Ishikawa (cell line): ENCODE data around the gene HSF2.

Source experiments
- CEBPB ChIP-seq: IDR thresholded peaks from 2 replicates; pipeline ENCODE4 v1.6.1; 2012
- CREB1 ChIP-seq: IDR thresholded peaks from 2 replicates; pipeline ENCODE4 v1.6.1; 2012; ENCODE audit warnings: low read depth
- EGR1 ChIP-seq: IDR thresholded peaks from 2 replicates; pipeline ENCODE4 v1.6.1; 2012
- EP300 ChIP-seq: IDR thresholded peaks from 2 replicates; pipeline ENCODE4 v1.6.1; 2012; ENCODE audit warnings: borderline replicate concordance
- FOXM1 ChIP-seq: IDR thresholded peaks from 2 replicates; pipeline ENCODE4 v1.6.1; 2012; ENCODE audit warnings: low read depth, borderline replicate concordance
- NFIC ChIP-seq: IDR thresholded peaks from 2 replicates; pipeline ENCODE4 v1.6.1; 2012
- RAD21 ChIP-seq: IDR thresholded peaks from 2 replicates; pipeline ENCODE4 v1.6.1; 2012; ENCODE audit warnings: low read depth
- TAF1 ChIP-seq: IDR thresholded peaks from 2 replicates; pipeline ENCODE4 v1.6.1; 2012; ENCODE audit warnings: low read depth, mild to moderate bottlenecking
- TCF12 ChIP-seq: IDR thresholded peaks from 2 replicates; pipeline ENCODE4 v1.6.1; 2012; ENCODE audit warnings: low read depth
- TEAD4 ChIP-seq: IDR thresholded peaks from 2 replicates; pipeline ENCODE4 v1.6.1; 2012
- YY1 ChIP-seq: IDR thresholded peaks from 2 replicates; pipeline ENCODE4 v1.6.1; 2012; ENCODE audit warnings: low read depth
- ZBTB7A ChIP-seq: IDR thresholded peaks from 2 replicates; pipeline ENCODE4 v1.6.1; 2012; ENCODE audit warnings: low read depth
- TF ChIP-seq, protein P1 (sequence below): IDR thresholded peaks from 2 replicates; pipeline ENCODE4 v1.6.1; 2012; ENCODE audit warnings: low read depth, mild to moderate bottlenecking
- TF ChIP-seq, protein P2 (sequence below): IDR thresholded peaks from 2 replicates; pipeline ENCODE4 v1.6.1; 2012
- TF ChIP-seq, protein P3 (sequence below): IDR thresholded peaks from 2 replicates; pipeline ENCODE4 v1.6.1; 2012

The HSF2 gene

GRCh38 chr6:122405417-122405816, 6.0 kb downstream of the HSF2 start:
- TF ChIP-seq, protein P1, sequence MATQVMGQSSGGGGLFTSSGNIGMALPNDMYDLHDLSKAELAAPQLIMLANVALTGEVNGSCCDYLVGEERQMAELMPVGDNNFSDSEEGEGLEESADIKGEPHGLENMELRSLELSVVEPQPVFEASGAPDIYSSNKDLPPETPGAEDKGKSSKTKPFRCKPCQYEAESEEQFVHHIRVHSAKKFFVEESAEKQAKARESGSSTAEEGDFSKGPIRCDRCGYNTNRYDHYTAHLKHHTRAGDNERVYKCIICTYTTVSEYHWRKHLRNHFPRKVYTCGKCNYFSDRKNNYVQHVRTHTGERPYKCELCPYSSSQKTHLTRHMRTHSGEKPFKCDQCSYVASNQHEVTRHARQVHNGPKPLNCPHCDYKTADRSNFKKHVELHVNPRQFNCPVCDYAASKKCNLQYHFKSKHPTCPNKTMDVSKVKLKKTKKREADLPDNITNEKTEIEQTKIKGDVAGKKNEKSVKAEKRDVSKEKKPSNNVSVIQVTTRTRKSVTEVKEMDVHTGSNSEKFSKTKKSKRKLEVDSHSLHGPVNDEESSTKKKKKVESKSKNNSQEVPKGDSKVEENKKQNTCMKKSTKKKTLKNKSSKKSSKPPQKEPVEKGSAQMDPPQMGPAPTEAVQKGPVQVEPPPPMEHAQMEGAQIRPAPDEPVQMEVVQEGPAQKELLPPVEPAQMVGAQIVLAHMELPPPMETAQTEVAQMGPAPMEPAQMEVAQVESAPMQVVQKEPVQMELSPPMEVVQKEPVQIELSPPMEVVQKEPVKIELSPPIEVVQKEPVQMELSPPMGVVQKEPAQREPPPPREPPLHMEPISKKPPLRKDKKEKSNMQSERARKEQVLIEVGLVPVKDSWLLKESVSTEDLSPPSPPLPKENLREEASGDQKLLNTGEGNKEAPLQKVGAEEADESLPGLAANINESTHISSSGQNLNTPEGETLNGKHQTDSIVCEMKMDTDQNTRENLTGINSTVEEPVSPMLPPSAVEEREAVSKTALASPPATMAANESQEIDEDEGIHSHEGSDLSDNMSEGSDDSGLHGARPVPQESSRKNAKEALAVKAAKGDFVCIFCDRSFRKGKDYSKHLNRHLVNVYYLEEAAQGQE = no peak
- TF ChIP-seq, protein P2, sequence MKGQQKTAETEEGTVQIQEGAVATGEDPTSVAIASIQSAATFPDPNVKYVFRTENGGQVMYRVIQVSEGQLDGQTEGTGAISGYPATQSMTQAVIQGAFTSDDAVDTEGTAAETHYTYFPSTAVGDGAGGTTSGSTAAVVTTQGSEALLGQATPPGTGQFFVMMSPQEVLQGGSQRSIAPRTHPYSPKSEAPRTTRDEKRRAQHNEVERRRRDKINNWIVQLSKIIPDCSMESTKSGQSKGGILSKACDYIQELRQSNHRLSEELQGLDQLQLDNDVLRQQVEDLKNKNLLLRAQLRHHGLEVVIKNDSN = no peak
- TF ChIP-seq ZBTB7A (no peak), FOXM1 (no peak), EGR1 (no peak), NFIC (no peak), CREB1 (no peak), TAF1 (no peak), TEAD4 (no peak), YY1 (no peak), RAD21 (no peak), CEBPB (no peak)

DNA sequence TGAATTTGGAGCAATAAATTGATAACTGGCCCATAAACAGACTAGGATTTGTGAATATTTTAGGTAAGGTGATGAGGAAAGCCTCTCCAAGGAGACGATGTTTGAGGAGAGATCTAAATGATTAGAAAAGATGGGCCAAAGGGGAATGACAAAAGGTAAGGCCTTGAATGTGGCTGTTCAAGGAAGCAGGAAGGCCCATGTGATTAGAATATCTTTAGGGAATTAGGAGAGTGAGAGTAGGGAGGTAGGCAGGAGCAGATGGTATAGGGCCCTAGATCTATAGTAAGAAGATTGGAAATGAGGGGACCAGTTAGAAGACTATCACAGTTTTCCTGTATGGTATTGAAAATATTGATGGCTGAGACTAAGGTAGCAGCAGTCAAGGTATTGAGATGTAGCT, 6.7 kb downstream of the HSF2 start:
- TF ChIP-seq TAF1 = no peak
- TF ChIP-seq EGR1 = no peak
- no peak for TF ChIP-seq NFIC
- TF ChIP-seq, protein P1 = no peak
- TF ChIP-seq TEAD4 = no peak
- no peak for TF ChIP-seq CREB1
- no peak for TF ChIP-seq EP300
- no peak for TF ChIP-seq FOXM1
- TF ChIP-seq, protein P3, sequence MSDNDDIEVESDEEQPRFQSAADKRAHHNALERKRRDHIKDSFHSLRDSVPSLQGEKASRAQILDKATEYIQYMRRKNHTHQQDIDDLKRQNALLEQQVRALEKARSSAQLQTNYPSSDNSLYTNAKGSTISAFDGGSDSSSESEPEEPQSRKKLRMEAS = no peak
- TF ChIP-seq YY1 = no peak
- TF ChIP-seq, protein P2 = no peak
- TF ChIP-seq TCF12 = no peak
- no peak for TF ChIP-seq CEBPB
- TF ChIP-seq ZBTB7A = no peak
- no peak for TF ChIP-seq RAD21

GRCh38 chr6:122407712-122408111, 8.3 kb downstream of the HSF2 start:
- TF ChIP-seq CREB1 = no peak
- no peak for TF ChIP-seq EP300
- TF ChIP-seq YY1 = no peak
- TF ChIP-seq, protein P1 = no peak
- no peak for TF ChIP-seq RAD21
- TF ChIP-seq NFIC = no peak

- TF ChIP-seq, protein P3 = no peak
- no peak for TF ChIP-seq CEBPB
- TF ChIP-seq ZBTB7A = no peak
- no peak for TF ChIP-seq NFIC
- TF ChIP-seq, protein P1 = no peak
- TF ChIP-seq TCF12 = no peak
- TF ChIP-seq CREB1 = no peak
- TF ChIP-seq EGR1 = no peak
- TF ChIP-seq YY1 = no peak
Observed at GRCh38 chr6:122408240-122408639, 8.8 kb downstream of the HSF2 start.
